HUES6 (cell line): Measurements from ENCODE around the gene MIR17HG.

Source experiments
- H3K27ac ChIP-seq: 2 replicates; pipeline ENCODE4 v1.7.0; 2013; ENCODE audit warnings: low read depth, mild to moderate bottlenecking, low read length, inconsistent platforms
- H3K27me3 ChIP-seq: 2 replicates; pipeline ENCODE4 v1.6.1; 2013; ENCODE audit warnings: low read length; ENCODE audit not compliant: control insufficient read depth, insufficient read depth
- H3K36me3 ChIP-seq: 2 replicates; pipeline ENCODE4 v1.6.1; 2013; ENCODE audit warnings: low read length; ENCODE audit not compliant: control insufficient read depth, insufficient read depth
- H3K4me1 ChIP-seq: 2 replicates; pipeline ENCODE4 v1.6.1; 2013; ENCODE audit warnings: low read length; ENCODE audit not compliant: control insufficient read depth, insufficient read depth
- H3K4me3 ChIP-seq: 2 replicates; pipeline ENCODE4 v1.5.1; 2013; ENCODE audit warnings: low read depth, low read length
- H3K9ac ChIP-seq: one replicate; pipeline ENCODE4 v1.6.1; 2013; ENCODE audit warnings: mild to moderate bottlenecking, low read length
- H3K9me3 ChIP-seq: 2 replicates; pipeline ENCODE4 v1.6.1; 2013; ENCODE audit warnings: low read depth, low read length; ENCODE audit not compliant: control insufficient read depth, insufficient read depth

Gene MIR17HG

DNA sequence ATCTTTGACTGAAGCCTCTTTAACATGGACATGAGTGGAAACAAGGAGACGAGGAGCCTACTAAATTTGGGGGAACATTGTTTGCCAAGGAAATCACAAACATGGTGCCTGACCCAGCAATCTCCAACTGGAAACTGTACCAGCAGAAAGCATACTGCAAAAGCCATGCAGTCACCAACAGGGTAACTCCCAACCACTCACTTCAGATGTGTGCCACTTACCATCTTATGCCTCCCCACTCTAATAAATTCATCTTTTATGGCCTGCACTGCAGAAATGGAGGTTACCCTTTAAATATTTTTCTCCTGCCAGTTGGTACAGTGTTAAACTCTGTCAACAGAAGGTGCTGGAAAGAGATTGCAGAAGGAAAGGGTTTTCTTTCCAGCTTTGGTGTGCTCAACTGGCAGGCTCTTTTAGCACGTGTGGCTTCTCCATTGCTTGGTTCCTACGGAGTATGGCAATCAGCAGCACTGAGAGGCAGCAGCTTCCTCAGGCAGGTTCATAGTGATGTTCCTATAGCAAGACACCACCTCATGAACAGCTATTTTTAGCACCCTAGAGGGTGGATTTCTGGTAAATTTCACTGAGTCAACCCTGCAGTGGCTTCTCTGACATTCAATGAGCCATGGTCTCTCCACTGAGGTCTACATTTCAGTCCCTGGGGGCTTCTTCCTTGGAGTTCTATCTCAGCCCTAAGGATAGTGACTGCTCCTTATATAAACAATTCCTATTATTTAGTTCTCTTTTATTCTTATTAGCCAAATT is 21.4 kb downstream of the MIR17HG start:
- Histone ChIP-seq H3K9me3 (no peaks in the 10 kb centered on the region), H3K27ac (no peak overlapping the region), H3K4me3 (no peak overlapping the region)

DNA sequence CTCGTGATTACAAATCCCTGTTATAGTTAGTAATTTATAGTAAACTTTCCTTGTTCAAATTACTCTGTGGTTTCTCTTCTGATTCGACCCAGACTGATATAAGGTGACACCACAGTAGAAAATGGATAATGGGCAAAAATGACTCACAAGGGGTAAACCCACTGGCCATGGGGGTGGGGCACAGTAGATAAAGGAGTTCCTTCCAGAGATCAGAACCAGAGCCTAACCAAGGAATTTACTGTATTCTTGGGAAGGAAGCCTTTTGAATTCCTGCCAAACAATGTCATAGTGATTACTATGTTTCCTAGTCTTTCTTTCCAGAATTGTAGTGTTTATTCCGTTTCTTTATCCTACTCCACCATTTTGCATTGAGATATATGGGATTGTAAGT is 21.9 kb downstream of the MIR17HG start:
- no peaks in the 10 kb centered on the region for H3K36me3 ChIP-seq
- H3K27me3 ChIP-seq, result no peaks in the 10 kb centered on the region
- no peak overlapping the region for H3K9ac ChIP-seq
- no peak overlapping the region for H3K27ac ChIP-seq
- no peak overlapping the region for H3K4me3 ChIP-seq
- no peaks in the 10 kb centered on the region for H3K9me3 ChIP-seq
- H3K4me1 ChIP-seq, result peaks cover 6% of the 10 kb centered on the region; the same call in 1 of the 2 replicates

More for the DNA sequence above, 21.4 kb downstream of the MIR17HG start:
- H3K36me3 ChIP-seq, result no peaks in the 10 kb centered on the region
- no peaks in the 10 kb centered on the region for H3K27me3 ChIP-seq
- peaks cover 6% of the 10 kb centered on the region; the same call in 1 of the 2 replicates for H3K4me1 ChIP-seq
- H3K9ac ChIP-seq, result no peak overlapping the region

DNA sequence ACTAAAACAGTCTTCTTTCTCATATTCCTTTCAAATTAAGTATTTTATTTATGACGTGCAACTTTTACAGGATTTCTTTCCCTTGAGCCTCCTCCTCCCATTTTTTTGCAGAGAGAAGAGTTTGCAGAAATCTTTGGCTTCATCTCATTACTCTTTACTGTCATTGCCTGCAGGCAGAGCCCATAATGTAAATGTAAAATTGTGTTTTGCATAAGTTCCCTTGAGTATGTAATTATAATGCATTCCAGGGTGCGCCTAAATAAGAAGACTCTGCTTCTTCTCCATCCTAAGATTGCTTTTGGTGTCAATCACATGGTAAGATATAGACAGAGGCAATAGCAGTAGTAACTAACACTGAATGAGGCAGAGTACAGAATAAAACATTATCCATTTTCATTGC is 23.0 kb downstream of the MIR17HG start:
- Histone ChIP-seq H3K27me3 (no peaks in the 10 kb centered on the region), H3K27ac (no peak overlapping the region), H3K9ac (no peak overlapping the region), H3K4me3 (no peak overlapping the region), H3K36me3 (no peaks in the 10 kb centered on the region), H3K4me1 (peaks cover 6% of the 10 kb centered on the region; the same call in 1 of the 2 replicates), H3K9me3 (no peaks in the 10 kb centered on the region)

DNA sequence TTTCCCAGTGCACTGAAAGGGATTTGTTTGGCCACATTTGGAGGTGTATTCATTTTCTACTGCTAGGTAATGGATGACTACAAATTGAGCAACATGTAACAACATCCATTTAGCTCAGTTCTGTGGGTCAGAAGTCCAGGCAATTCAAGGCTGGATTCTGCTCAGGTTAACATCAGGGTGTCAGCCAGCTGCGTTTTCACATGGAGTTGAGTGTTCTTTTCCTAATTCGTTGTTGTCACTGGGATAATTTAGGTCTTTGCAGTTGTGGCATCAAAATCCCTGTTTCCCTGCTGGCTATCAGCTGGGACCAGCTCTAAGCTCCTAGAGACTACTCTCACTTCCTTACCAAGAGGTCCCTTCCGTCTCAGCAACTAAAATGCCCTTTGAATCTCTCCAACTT is 25.4 kb downstream of the MIR17HG start:
- no peaks in the 10 kb centered on the region for H3K9me3 ChIP-seq
- peaks cover 6% of the 10 kb centered on the region; the same call in 1 of the 2 replicates for H3K4me1 ChIP-seq
- H3K9ac ChIP-seq, result no peak overlapping the region
- H3K36me3 ChIP-seq, result no peaks in the 10 kb centered on the region
- H3K27ac ChIP-seq, result no peak overlapping the region
- no peaks in the 10 kb centered on the region for H3K27me3 ChIP-seq
- no peak overlapping the region for H3K4me3 ChIP-seq

DNA sequence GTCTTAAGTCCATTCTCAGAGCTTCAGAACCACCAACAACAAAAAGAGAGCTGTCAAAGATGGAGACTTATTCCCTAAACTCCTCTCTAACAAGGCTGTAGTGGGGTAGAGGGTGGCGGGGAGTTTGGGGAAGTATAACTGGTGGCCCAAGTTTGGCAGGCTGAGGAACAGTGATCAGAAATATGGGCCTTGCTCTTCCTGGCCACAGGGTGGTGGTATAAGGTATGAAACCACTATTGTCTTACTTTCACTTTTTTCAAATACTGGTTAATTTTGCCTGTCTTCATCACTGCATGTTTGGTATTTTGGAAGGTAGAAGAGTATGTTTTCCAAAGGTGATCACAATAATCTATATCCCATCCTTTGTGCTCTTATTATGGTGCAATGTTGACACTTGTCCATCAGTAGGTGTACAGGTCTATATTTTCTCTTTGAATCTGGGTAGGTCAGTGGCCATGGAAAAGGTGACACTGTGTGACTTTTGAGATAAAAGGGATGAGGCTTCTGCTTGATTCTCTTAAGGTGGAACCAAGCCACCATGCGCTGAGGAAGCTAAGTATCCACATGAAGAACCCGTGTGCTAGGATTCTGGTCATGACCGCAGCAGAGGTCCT is 27.7 kb downstream of the MIR17HG start:
- no peak overlapping the region for H3K4me3 ChIP-seq
- H3K9me3 ChIP-seq, result no peaks in the 10 kb centered on the region
- no peaks in the 10 kb centered on the region for H3K27me3 ChIP-seq
- H3K9ac ChIP-seq, result no peak overlapping the region
- H3K36me3 ChIP-seq, result no peaks in the 10 kb centered on the region
- no peak overlapping the region for H3K27ac ChIP-seq
- no peaks in the 10 kb centered on the region for H3K4me1 ChIP-seq

DNA sequence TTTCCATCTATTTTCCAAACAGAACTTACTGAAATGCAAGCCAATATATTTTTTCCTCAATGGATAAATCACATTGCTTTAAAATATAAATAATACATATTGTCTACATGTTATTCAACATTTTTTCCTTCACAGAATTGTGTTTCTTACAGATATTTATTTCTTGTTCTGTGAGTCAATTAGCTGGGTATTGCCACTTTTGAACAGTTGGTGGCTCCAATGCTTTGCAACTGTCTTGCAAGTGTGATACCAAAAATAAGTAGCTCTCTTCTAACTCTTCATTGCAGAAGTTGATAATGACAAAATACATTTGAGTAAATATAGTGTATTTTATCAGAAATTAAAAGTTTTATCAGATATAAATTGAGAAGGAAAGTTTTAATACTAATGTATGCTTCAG is 33.9 kb downstream of the MIR17HG start:
- no peak overlapping the region for H3K27ac ChIP-seq
- no peaks in the 10 kb centered on the region for H3K4me1 ChIP-seq
- H3K9ac ChIP-seq, result no peak overlapping the region
- H3K9me3 ChIP-seq, result no peaks in the 10 kb centered on the region
- H3K4me3 ChIP-seq, result no peak overlapping the region
- no peaks in the 10 kb centered on the region for H3K36me3 ChIP-seq
- no peaks in the 10 kb centered on the region for H3K27me3 ChIP-seq

DNA sequence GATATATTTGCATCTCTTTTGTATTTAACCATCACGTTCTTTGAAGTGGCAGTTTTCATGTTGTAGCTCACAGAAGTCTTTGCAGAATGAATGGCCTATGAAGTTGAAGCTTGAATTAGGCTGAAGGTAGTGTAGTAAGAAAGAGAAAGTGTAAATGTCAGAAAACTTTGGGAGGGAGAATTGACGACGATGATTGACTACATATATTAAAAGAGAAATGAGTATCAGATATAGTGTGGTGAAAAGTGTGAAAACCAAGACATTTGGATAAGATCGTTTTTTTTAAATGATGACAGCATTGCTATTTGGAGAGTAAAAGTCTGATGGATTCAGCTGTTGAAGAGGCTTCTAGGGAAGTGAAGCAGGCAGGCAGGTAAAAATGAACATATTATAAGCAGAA is 36.3 kb downstream of the MIR17HG start:
- H3K27ac ChIP-seq, result no peak overlapping the region
- H3K4me1 ChIP-seq, result no peaks in the 10 kb centered on the region
- no peaks in the 10 kb centered on the region for H3K36me3 ChIP-seq
- no peak overlapping the region for H3K9ac ChIP-seq
- H3K9me3 ChIP-seq, result no peaks in the 10 kb centered on the region
- H3K27me3 ChIP-seq, result no peaks in the 10 kb centered on the region
- no peak overlapping the region for H3K4me3 ChIP-seq

DNA sequence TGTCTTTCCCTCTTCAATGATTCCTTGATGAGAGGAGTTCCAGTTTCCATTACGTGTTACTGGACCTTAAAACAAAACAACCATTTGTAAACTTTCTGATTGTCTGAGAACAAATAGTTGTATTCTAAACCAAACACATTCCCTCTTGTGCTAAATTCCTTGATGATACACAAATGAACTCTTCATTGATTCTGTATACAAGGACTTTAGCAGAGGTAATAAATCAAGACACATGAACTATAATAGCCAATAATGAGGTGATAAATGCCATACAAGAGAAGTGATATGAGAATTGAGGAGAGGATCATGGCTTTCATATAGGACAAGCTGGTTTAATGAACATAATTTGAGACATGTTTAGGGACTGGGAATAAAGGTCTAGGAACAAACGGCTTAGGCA is 37.4 kb downstream of the MIR17HG start:
- Histone ChIP-seq H3K36me3 (no peaks in the 10 kb centered on the region), H3K27ac (no peak overlapping the region), H3K4me3 (no peak overlapping the region), H3K27me3 (no peaks in the 10 kb centered on the region), H3K4me1 (no peaks in the 10 kb centered on the region), H3K9me3 (no peaks in the 10 kb centered on the region), H3K9ac (no peak overlapping the region)

DNA sequence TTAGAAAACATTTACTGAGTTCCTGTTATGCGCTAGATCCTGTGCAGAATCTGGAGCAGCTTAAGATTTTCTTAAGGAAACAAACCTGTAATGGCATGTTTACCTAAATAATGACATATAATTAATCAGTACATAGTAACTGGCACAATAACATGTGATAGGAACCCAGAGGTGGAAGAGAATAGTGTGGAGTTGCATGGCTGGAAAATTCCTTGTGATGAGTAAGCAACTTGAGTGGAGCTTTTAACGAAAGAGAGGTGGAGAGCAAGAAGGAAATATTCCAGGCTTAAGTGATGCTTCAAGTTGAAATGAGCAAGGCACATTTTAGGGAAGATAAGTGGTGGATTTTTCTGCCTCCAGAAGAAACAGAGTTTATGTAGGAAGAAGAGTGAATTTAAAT is 41.7 kb downstream of the MIR17HG start:
- Histone ChIP-seq H3K9me3 (no peaks in the 10 kb centered on the region), H3K9ac (no peak overlapping the region), H3K4me3 (no peak overlapping the region), H3K4me1 (no peaks in the 10 kb centered on the region), H3K36me3 (no peaks in the 10 kb centered on the region), H3K27me3 (no peaks in the 10 kb centered on the region), H3K27ac (no peak overlapping the region)

DNA sequence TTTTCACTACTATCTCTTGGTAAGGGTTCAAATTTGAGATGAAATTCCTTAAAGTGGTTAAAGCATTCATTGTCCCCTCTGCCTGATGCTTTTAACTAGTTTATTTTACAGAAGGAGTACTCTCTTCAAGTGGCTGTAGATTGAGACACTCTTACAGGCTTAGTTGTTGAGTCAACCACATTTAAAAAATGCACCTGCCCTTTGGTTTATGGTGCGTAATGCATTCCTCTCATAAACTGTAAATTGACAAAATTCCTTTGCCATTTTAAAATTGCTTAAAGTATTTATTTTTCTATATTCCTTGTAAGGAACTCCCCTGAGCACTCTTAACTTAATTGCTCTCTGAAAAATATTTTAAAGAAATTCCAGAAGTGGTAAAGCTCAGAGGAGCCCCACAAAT is 50.1 kb downstream of the MIR17HG start:
- peaks cover 73% of the 10 kb centered on the region for H3K27me3 ChIP-seq
- no peak overlapping the region for H3K4me3 ChIP-seq
- H3K36me3 ChIP-seq, result no peaks in the 10 kb centered on the region
- H3K9me3 ChIP-seq, result no peaks in the 10 kb centered on the region
- no peak overlapping the region for H3K27ac ChIP-seq
- no peaks in the 10 kb centered on the region for H3K4me1 ChIP-seq
- H3K9ac ChIP-seq, result no peak overlapping the region

DNA sequence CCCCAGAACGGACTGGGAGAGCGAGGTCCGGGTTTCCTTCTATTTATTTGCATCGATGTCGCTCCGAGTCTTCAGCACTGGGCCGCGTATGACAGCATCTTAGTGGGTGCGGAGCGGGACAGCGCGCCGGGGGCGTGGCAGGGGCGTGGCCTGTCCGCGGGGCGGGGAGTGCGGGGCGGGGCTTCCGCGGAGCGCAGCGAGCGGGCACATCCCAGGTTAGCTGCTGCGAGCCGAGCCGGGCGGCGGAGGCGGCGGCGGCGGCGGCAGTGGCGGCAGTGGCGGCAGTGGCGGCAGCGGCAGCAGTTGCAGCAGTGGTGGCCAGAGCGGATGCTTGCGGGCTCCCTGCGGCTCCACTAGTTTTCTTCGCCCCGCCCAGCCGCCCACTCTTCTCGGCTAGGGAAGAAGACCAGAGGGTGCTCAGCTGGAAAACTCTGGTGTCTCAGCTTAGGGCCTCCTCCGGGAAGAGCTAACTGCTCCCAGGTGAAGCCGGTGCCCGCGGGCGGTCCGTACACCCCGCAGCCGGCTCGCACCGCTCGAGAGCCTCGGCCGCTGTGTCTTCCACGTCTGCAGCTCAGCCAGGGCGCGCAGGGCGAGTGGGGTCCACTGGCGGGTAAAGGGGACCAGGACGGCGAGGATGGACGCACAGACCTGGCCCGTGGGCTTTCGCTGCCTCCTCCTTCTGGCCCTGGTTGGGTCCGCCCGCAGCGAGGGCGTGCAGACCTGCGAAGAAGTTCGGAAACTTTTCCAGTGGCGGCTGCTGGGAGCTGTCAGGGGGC is 51.1 kb downstream of the MIR17HG start, which contains the start of gene GPC5:
Gene GPC5 (plus strand): TSS at position 209 of the 776 bp plus-strand sequence.
- H3K4me1 ChIP-seq, result no peaks in the 10 kb centered on the region
- peak within 1 kb of the TSS; percentile 75 for H3K4me3 ChIP-seq

More for the DNA sequence above, 51.1 kb downstream of the MIR17HG start, which contains the start of gene GPC5:
- peaks cover 77% of the 10 kb centered on the region for H3K27me3 ChIP-seq
- H3K27ac ChIP-seq, result no peak within 1 kb of the TSS
- H3K36me3 ChIP-seq, result no peaks in the 10 kb centered on the region
- peak within 1 kb of the TSS; percentile 23 for H3K9ac ChIP-seq
- no peaks in the 10 kb centered on the region for H3K9me3 ChIP-seq
